Activated CD4-positive, alpha-beta T cell treated with anti-CD3 and anti-CD28 coated beads, Interleukin-2, amount 10 ng/mL, durations not matched to agents 7 days and 5 days (primary cell): ENCODE measurements around the gene STAM2. TPM values are rescaled to one million over a fixed set of nuclear protein-coding genes. Genes with fewer than 3 reads are reported as not detected.
"Not testable (repeated sequence)": the region's sequence is repeated elsewhere in the genome, so short reads cannot be mapped to it uniquely, and the experiment has no call there.

Source experiments
- CTCF ChIA-PET: fragments of 350-600 bp; sonication (Branson Sonifier 250); formaldehyde crosslinking; loops from one replicate; lab custom pipeline; 2021; ENCODE audit warnings: antibody characterized with exemption; lab: Charles Lee
- POLR2A ChIA-PET: fragments of 350-600 bp; sonication (Branson Sonifier 250); formaldehyde crosslinking; loops from one replicate; lab custom pipeline; 2021; ENCODE audit warnings: antibody characterized with exemption; lab: Charles Lee
- DNase-seq: peaks from one replicate; pipeline ENCODE4 v3.0.0-alpha.2; 2020
- H3K27ac Mint-ChIP-seq: one replicate; pipeline ENCODE4 v1.8.0; 2021; ENCODE audit warnings: mild to moderate bottlenecking, moderate library complexity, mixed read lengths
- H3K27me3 Mint-ChIP-seq: one replicate; pipeline ENCODE4 v1.8.0; 2021; ENCODE audit warnings: mixed read lengths
- H3K36me3 Mint-ChIP-seq: one replicate; pipeline ENCODE4 v1.8.0; 2021; ENCODE audit warnings: low read depth, mixed read lengths
- H3K4me1 Mint-ChIP-seq: one replicate; pipeline ENCODE4 v1.8.0; 2021; ENCODE audit warnings: mixed read lengths
- H3K4me3 Mint-ChIP-seq: one replicate; pipeline ENCODE4 v1.8.0; 2021; ENCODE audit warnings: mild to moderate bottlenecking, moderate library complexity, mixed read lengths
- H3K9me3 Mint-ChIP-seq: one replicate; pipeline ENCODE4 v1.8.0; 2021; ENCODE audit warnings: mixed read lengths
- total RNA-seq, 2 experiments: library from RNA; stranded (reverse); gene quantifications; one replicate each; pipeline ENCODE4 v1.2.3, GENCODE V29; 2021

Gene STAM2
- total RNA-seq, 2 experiments from 2014 or later: 16.5 to 20.1 TPM

DNA sequence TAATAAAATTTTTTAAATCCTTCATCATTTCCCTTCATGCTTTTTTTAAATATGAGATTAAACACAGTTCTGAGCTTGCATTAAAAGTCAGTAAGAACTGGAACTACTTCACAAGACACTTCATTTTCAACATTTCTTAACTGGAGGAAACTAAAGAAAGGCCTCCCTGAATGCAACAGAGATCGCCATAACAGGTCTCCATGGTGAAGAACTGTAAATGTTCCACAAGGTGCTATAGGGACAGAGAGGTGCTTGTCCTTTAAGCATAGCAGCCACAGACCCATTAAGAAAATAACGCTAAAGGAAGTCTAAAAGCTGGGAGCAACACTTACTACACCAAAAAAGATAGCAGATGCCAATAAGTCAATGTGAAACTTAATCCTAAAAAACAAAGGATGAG, 8.5 kb downstream of the STAM2 start:
- Mint-ChIP-seq H3K4me3 (no peak overlapping the region), H3K9me3 (peaks cover 6% of the 10 kb centered on the region), H3K36me3 (peaks cover 4% of the 10 kb centered on the region), H3K27me3 (no peaks in the 10 kb centered on the region), H3K27ac (no peak overlapping the region), H3K4me1 (peaks cover 37% of the 10 kb centered on the region)
- DNase-seq: no peak
- POLR2A ChIA-PET: no interaction called here
- CTCF ChIA-PET: interaction anchor here (0.7 to 2.1 kb wide), 2 partner anchors 9 to 560 kb away, joined by 3 to 8 read pairs; partner anchors contain the start of gene STAM2

DNA sequence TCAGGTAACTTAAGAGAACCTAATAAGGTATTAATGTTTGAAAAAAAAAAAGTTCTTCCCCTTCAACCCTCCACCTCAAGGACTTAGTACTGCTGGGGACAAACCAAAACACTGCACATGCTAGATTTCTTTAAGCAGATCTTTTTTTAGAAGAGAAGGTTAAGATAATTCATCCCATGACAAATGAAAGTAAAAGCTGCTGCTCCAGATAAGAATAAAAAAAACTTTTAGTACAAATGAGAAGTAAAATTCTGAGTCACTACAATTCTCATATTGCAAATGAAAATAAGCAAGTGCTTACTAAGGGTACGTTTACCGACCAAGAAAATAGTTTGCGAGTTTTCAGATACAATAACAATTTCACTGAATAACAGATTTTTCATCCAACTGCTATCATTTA, 8.9 kb downstream of the STAM2 start:
- Mint-ChIP-seq H3K27me3 (no peaks in the 10 kb centered on the region), H3K4me1 (peaks cover 32% of the 10 kb centered on the region), H3K4me3 (no peak overlapping the region), H3K27ac (no peak overlapping the region), H3K36me3 (peaks cover 4% of the 10 kb centered on the region), H3K9me3 (peaks cover 6% of the 10 kb centered on the region)
- no peak for DNase-seq
- ChIA-PET CTCF (interaction anchor here (2.1 kb wide), 1 partner anchor 10 kb away, joined by 8 read pairs; the partner anchor contains the start of gene STAM2), POLR2A (no interaction called here)

GRCh38 chr2:152165780-152166179, 9.8 kb downstream of the STAM2 start:
- POLR2A ChIA-PET: no interaction called here
- no peak overlapping the region for H3K4me3 Mint-ChIP-seq
- CTCF ChIA-PET: interaction anchor here (1.0 kb wide), 1 partner anchor 9 kb away, joined by 3 read pairs; no protein-coding TSS in a partner anchor

GRCh38 chr2:152165306-152165705, 10.3 kb downstream of the STAM2 start:
- Mint-ChIP-seq H3K27me3 (no peaks in the 10 kb centered on the region), H3K4me3 (no peak overlapping the region)
- CTCF ChIA-PET: interaction anchor here (1.0 kb wide), 1 partner anchor 9 kb away, joined by 3 read pairs; no protein-coding TSS in a partner anchor

More at GRCh38 chr2:152165780-152166179, 9.8 kb downstream of the STAM2 start:
- Mint-ChIP-seq H3K9me3 (peaks cover 8% of the 10 kb centered on the region), H3K4me1 (peaks cover 30% of the 10 kb centered on the region), H3K36me3 (peaks cover 6% of the 10 kb centered on the region), H3K27me3 (no peaks in the 10 kb centered on the region), H3K27ac (no peak overlapping the region)
- DNase-seq: no peak

DNA sequence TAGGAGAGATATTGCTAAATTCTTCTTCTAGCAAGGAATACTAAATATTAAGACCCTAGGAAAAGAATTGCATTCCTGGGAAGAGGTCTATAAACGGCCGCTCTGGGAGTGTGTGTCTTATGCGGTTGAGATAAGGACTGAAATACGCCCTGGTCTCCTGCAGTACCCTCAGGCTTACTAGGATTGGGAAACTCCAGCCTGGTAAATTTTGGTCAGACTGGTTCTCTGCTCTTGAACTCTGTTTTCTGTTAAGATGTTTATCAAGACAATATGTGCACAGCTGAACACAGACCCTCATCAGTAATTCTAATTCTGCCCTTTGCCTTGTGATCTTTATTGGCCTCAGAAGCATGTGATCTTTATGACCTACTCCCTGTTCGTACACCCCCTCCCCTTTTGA, 11.9 kb downstream of the STAM2 start:
- Mint-ChIP-seq H3K4me1 (peaks cover 20% of the 10 kb centered on the region), H3K9me3 (peaks cover 11% of the 10 kb centered on the region)
- DNase-seq, H3K36me3 Mint-ChIP-seq, H3K27me3 Mint-ChIP-seq, H3K27ac Mint-ChIP-seq, POLR2A ChIA-PET, CTCF ChIA-PET, H3K4me3 Mint-ChIP-seq: not testable (repeated sequence)

More at GRCh38 chr2:152165306-152165705, 10.3 kb downstream of the STAM2 start:
- Mint-ChIP-seq H3K9me3 (peaks cover 8% of the 10 kb centered on the region), H3K27ac (no peak overlapping the region), H3K4me1 (peaks cover 30% of the 10 kb centered on the region), H3K36me3 (peaks cover 6% of the 10 kb centered on the region)
- POLR2A ChIA-PET: no interaction called here
- no peak for DNase-seq

DNA sequence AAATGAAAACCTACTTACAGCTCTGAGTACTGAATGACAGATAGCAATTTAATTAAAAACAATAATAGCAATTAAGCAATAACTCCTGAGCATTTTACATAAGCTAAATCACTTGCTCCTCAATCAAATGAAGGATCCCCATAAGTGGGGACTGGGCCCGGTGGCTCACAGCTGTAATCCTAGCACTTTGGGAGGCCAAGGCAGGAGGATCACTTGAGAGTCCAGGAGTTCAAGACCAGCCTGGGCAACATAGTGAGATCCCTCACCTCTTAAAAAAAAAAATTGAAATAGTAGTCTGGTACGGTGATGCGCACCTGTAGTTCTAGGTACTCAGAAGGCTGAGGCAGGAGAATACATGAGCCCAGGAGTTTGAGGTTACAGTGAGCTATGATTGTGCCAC, 13.4 kb downstream of the STAM2 start:
- H3K36me3 Mint-ChIP-seq: peaks cover 14% of the 10 kb centered on the region
- CTCF ChIA-PET: no interaction called here
- H3K27ac Mint-ChIP-seq: no peak overlapping the region
- DNase-seq: no peak
- POLR2A ChIA-PET: no interaction called here
- H3K27me3 Mint-ChIP-seq: no peaks in the 10 kb centered on the region
- peaks cover 14% of the 10 kb centered on the region for H3K9me3 Mint-ChIP-seq
- H3K4me3 Mint-ChIP-seq: no peak overlapping the region
- peaks cover 16% of the 10 kb centered on the region for H3K4me1 Mint-ChIP-seq

GRCh38 chr2:152161598-152161997, 14.0 kb downstream of the STAM2 start:
- Mint-ChIP-seq H3K4me1 (peaks cover 10% of the 10 kb centered on the region), H3K27ac (no peak overlapping the region), H3K36me3 (peaks cover 17% of the 10 kb centered on the region), H3K9me3 (peaks cover 14% of the 10 kb centered on the region), H3K4me3 (no peak overlapping the region), H3K27me3 (no peaks in the 10 kb centered on the region)
- CTCF ChIA-PET: no interaction called here
- POLR2A ChIA-PET: no interaction called here
- no peak for DNase-seq

DNA sequence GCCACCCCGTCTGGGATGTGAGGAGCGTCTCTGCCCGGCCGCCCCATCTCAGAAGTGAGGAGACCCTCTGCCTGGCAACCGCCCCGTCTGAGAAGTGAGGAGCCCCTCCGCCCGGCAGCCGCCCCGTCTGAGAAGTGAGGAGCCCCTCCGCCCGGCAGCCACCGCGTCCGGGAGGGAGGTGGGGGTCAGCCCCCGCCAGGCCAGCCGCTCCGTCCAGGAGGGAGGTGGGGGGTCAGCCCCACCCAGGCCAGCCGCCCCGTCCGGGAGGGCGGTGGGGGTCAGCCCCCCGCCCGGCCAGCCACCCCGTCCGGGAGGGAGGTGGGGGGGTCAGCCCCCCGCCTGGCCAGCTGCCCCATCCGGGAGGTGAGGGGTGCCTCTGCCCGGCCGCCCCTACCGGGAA, 15.2 kb downstream of the STAM2 start:
- H3K27ac Mint-ChIP-seq, H3K4me3 Mint-ChIP-seq, DNase-seq, H3K4me1 Mint-ChIP-seq, CTCF ChIA-PET, POLR2A ChIA-PET, H3K27me3 Mint-ChIP-seq: not testable (repeated sequence)
- Mint-ChIP-seq H3K9me3 (peaks cover 14% of the 10 kb centered on the region), H3K36me3 (peaks cover 17% of the 10 kb centered on the region)

DNA sequence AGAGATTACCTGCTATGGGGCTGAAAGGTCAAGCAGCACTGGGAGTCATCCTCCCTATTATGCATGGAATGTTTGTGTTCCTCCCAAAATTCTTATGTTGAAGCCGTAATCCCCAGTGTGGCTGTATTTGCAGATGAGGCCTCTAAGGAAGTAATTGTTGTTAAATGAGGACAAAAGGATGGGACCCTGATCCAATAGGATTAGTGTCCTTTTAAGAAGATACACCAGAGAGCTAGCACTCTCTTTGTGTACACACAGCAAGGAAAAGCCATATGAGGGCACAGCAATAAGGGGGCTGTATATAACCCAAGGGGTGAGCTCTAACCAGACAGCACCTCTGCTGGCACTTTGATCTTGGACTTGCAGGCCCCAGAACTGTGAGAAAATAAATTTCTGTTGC, 18.3 kb downstream of the STAM2 start:
- Mint-ChIP-seq H3K27me3 (no peaks in the 10 kb centered on the region), H3K36me3 (peaks cover 22% of the 10 kb centered on the region), H3K9me3 (peaks cover 9% of the 10 kb centered on the region), H3K4me3 (no peak overlapping the region), H3K4me1 (peaks cover 3% of the 10 kb centered on the region), H3K27ac (no peak overlapping the region)
- ChIA-PET CTCF (no interaction called here), POLR2A (no interaction called here)
- no peak for DNase-seq

GRCh38 chr2:152155209-152155608, 20.4 kb downstream of the STAM2 start:
- H3K36me3 Mint-ChIP-seq: peaks cover 20% of the 10 kb centered on the region
- POLR2A ChIA-PET: no interaction called here
- peaks cover 7% of the 10 kb centered on the region for H3K9me3 Mint-ChIP-seq
- H3K4me1 Mint-ChIP-seq: peaks cover 3% of the 10 kb centered on the region
- no peak overlapping the region for H3K27ac Mint-ChIP-seq
- no peak for DNase-seq
- H3K4me3 Mint-ChIP-seq: no peak overlapping the region
- H3K27me3 Mint-ChIP-seq: no peaks in the 10 kb centered on the region
- CTCF ChIA-PET: interaction anchor here (0.9 kb wide), 2 partner anchors 21 to 129 kb away, joined by 3 to 4 read pairs; partner anchors contain the start of gene STAM2

DNA sequence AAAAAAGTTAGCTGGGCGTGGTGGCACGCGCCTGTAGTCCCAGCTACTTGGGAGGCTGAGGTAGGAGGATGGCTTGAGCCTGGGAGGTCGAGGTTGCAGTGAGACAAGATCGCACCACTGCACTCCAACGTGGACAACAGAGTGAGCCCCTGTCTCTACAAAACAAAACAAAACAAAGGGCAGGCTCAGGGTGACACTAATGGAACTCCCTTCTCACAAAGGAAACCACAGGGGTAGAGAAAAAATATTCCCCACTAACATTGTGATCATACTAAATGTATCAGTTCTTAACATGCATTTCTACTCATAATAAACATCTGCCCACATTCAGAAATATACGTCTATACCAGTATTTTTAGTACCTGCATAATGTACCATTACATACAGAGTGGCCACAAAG, 21.1 kb downstream of the STAM2 start:
- no peak overlapping the region for H3K4me3 Mint-ChIP-seq
- CTCF ChIA-PET: interaction anchor here (0.7 to 0.9 kb wide), 2 partner anchors 129 to 258 kb away, joined by 3 read pairs; no protein-coding TSS in a partner anchor
- H3K27me3 Mint-ChIP-seq: no peaks in the 10 kb centered on the region
- no peak overlapping the region for H3K27ac Mint-ChIP-seq
- peaks cover 5% of the 10 kb centered on the region for H3K9me3 Mint-ChIP-seq
- POLR2A ChIA-PET: no interaction called here
- DNase-seq: no peak
- peaks cover 18% of the 10 kb centered on the region for H3K36me3 Mint-ChIP-seq
- H3K4me1 Mint-ChIP-seq: peaks cover 3% of the 10 kb centered on the region

GRCh38 chr2:152134488-152135280, 40.9 kb downstream of the STAM2 start:
- H3K27me3 Mint-ChIP-seq: no peaks in the 10 kb centered on the region
- H3K9me3 Mint-ChIP-seq: no peaks in the 10 kb centered on the region
- H3K4me3 Mint-ChIP-seq: no peak overlapping the region
- peaks cover 9% of the 10 kb centered on the region for H3K36me3 Mint-ChIP-seq
- POLR2A ChIA-PET: no interaction called here
- H3K27ac Mint-ChIP-seq: no peak overlapping the region
- CTCF ChIA-PET: interaction anchor here (0.7 kb wide), 1 partner anchor 41 kb away, joined by 3 read pairs; no protein-coding TSS in a partner anchor
- peaks cover 13% of the 10 kb centered on the region for H3K4me1 Mint-ChIP-seq
- peak; percentile 27 for DNase-seq

- Mint-ChIP-seq H3K4me1 (peaks cover 13% of the 10 kb centered on the region), H3K4me3 (no peak overlapping the region), H3K27me3 (no peaks in the 10 kb centered on the region), H3K36me3 (peaks cover 9% of the 10 kb centered on the region), H3K9me3 (no peaks in the 10 kb centered on the region), H3K27ac (no peak overlapping the region)
- DNase-seq: no peak
- POLR2A ChIA-PET: no interaction called here
- CTCF ChIA-PET: no interaction called here
Observed at GRCh38 chr2:152132306-152132705, 43.3 kb downstream of the STAM2 start.
